NOMO-1 treated with DMSO at 0.1 percent for 48 hours (cell line): ENCODE results near the gene HS3ST5.
"Not testable (repeated sequence)": the region's sequence is repeated elsewhere in the genome, so short reads cannot be mapped to it uniquely, and the experiment has no call there.

Experiments used
- DNase-seq: peaks from one replicate; lab custom pipeline; 2025; ENCODE audit not compliant: unreplicated experiment; lab: John Stamatoyannopoulos, UW

The HS3ST5 gene

GRCh38 chr6:114280239-114280982 lies 62.4 kb downstream of the HS3ST5 start:
- DNase-seq = no peak

- no peak for DNase-seq
These were observed 65.6 kb downstream of the HS3ST5 start for GRCh38 chr6:114277220-114277619.

- no peak for DNase-seq
These were observed 66.0 kb downstream of the HS3ST5 start for GRCh38 chr6:114276783-114277182.

DNA sequence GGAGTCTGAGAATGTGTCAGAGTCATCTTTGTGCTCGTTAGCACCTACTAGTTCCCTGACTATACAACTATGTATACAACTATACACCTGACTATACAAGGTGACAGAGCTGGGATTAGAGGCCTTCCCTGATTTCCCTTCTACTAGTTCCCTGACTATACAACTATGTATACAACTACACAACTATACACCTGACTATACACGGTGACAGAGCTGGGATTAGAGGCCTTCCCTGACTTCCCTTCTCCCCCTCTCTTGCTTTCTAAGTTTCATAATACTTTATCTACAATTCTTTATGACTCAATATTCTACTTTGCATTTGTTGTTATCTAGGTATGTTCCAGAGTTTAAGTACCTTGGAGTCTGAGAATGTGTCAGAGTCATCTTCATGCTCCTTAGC lies 68.0 kb downstream of the HS3ST5 start:
- DNase-seq = no peak

DNA sequence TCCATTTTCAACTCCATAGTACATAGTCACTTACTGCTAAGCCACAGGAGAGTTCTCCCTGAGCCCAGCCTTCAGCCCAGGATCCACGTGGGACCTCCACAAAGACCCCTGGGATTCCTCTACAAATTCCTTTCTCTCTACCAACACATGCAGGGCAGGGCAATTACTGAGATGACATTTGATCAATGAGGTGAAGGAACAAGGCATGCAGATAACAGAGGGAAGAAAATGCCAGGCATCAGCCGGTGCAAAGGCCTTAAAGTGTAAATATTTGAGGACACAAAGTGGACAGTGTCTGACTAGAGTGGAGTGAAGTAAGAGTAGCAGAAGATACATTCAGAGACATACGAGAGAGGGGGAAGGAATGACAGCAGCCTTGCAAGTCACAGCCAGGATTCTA lies 70.2 kb downstream of the HS3ST5 start:
- no peak for DNase-seq

DNA sequence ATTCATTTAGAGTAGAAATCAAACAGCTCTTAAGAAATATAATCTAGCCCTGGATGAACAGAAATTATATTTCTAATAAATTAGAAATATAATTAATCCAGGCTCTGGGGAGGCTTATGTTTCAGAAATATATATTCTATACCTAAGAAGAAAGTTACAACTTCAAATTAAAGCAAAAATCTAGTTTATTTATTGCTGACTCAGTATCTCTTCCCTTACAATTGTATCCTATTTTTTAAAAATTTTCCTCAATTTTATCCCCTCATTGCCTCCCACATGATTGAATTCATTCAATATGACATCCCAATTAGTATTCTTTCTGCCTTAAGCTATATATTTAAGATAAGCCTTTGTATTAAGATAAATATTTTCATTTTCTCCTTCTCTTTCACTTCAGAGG lies 71.4 kb downstream of the HS3ST5 start:
- no peak for DNase-seq

- no peak for DNase-seq
These were observed 74.9 kb downstream of the HS3ST5 start for GRCh38 chr6:114267897-114268296.

GRCh38 chr6:114260810-114261209 lies 82.0 kb downstream of the HS3ST5 start:
- no peak for DNase-seq

DNA sequence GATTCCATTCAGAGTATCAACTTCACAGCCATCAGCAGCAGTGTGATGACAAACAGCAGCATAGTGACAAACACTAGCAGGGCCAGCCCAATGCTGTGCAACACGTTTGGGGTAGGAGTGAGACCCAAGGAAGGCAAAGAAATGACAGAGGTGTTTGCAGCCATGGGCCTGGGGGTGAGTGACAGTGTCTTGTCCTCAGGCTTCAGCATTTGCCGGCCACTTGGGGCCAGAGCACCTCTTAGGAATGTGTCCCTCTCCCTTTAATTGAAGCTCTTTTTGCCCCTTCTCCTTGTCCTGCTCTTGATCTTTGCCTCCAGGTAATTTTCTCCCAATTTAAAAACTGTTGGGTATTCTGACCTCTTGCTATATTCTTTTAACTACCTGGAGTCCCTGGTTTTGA lies 84.4 kb downstream of the HS3ST5 start:
- no peak for DNase-seq

GRCh38 chr6:114253431-114253830 lies 89.4 kb downstream of the HS3ST5 start:
- DNase-seq = no peak

- no peak for DNase-seq
These were observed 93.3 kb downstream of the HS3ST5 start for GRCh38 chr6:114249522-114249921.

- no peak for DNase-seq
These were observed 95.7 kb downstream of the HS3ST5 start for GRCh38 chr6:114247101-114247500.

- no peak for DNase-seq
These were observed 102.0 kb downstream of the HS3ST5 start for GRCh38 chr6:114240796-114241195.

DNA sequence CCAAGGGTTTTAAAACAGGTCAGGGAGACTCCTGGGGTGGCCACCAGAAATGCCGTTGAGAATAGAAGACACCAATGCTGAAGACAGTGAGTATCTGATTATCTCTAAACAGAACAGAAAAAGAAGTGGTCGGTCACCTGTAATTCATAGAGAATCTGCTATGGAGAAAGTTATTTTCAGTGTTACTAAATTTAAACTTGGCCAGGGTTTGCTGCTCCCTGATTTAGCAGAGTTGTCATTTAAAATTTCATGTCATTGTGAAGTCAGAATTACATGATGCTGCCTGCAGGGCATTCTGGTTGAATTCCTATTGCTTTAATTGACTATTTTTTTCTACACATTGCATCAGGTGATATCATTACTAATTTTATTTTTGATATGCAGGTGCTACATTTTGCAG lies 114.1 kb downstream of the HS3ST5 start:
- no peak for DNase-seq

DNA sequence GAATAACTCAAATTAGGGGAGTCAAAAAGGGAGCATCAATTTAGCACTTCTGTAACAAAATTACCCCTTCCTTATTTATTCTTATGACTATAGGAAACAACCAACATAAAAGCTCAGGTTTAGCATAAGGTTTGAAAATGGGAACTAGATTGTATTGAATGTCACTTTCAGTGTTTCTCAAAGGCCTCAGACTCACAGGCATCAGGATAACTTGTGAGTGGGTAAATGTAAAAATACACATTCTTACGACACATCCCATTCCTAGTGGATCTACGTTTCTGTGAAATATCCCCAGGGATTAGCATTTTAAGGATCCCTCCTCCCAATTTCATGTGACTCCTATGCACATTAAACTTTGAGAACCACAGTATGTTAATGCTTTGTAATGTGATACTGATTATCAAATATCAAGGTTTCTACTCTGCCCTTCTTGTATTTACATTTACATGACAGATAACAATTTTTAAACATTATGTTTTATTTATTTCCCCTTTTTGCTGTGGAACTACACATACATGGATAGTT lies 114.8 kb downstream of the HS3ST5 start:
- DNase-seq = no peak

GRCh38 chr6:114220241-114220640 lies 122.6 kb downstream of the HS3ST5 start:
- DNase-seq = no peak

DNA sequence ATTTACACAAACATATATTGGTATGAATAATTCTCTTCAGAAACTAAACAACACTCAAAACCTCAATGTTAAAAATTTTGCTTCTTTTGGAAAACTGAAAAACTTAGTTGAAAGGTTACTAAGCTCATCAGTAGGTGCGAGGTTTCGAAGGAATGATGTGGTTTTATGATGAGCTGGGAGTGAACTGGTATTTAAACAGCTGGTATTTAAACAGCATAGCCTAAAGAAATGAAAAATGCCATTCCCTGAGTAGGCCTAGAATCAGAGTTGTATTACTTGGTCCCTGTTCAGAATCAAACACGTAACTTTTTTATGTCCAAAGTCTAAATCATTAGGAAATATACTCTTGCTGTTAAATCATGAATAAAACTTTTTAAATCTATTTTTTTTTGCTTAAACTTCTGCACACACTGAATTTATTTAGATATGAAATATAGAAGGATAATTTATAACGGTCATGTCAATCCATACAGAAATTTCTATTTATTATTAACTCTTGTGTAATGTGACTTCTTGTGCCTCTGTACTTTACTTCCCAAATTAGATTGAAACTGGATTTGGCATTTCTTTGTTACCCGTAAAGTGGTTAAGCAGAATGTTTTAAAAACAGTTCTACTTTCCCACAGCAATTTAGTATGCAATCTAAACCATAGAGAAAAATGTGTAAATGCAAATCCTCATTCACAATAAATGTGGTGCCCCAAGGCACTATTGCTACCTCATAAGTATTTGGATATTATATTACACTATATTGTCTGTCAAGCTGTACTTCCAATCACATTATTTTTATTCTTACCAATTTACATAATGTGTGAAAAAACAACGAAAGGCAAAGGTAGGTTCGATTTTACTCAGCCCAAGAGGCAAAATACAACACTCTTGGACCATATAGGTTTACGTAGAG lies 124.1 kb downstream of the HS3ST5 start:
- no peak for DNase-seq

DNA sequence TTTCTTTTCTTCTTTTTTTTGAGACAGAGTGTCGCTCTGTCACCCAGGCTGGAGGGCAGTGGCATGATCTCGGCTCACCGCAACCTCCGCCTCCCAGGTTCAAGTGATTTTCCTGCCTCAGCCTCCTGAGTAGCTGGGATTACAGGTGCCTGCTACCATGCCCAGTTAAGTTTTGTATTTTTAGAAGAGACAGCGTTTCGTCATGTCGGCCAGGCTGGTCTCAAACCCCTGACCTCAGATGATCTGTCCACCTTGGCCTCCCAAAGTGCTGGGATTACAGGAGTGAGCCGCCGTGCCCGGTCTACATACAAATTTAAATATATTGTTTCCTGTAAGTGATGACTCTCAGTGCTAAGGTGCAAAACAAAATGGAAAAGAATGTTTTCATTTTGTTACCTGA lies 124.8 kb downstream of the HS3ST5 start:
- not testable (repeated sequence) for DNase-seq

GRCh38 chr6:114216789-114217467 lies 125.9 kb downstream of the HS3ST5 start:
- DNase-seq = no peak

DNA sequence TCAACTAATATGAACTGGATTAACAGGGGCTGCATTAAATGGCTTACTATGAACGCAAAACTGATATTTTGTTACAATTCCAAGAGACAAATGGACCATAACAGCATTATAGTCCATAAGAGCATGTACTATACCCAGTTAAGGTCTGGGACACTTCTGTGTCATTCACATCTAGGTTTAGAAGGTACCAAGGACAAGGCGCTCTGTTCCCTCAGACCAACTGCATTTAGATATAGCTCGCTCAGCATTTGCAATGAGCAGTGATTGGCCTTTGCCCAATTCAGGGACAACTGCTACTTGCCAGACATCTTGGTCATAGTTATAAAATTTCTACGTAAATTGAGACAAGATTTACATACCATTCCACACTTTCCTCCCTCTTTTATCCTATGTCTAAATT lies 132.4 kb downstream of the HS3ST5 start:
- DNase-seq = no peak

DNA sequence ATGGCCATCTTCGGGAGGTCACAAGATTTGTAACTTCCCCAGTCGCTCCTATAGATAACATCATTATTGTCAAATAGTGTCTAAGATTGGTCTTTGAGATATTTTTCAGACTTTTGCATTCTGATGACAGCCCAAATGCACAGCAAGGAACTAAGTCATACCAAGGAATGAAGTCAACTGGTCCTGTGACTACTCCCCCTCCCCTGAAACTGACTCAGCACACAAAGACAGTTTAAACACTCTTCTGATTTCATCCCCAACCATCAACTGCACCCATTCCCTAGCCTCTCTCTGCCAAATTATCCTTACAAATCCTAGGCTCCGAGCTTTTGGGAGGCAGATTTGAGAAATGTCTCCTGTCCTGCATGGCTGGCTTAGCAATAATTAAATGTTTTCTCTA lies 139.4 kb downstream of the HS3ST5 start:
- DNase-seq = no peak
